A549 (cell line): ENCODE measurements around the gene SPTBN5.

ENCODE experiments used
- CHD2 ChIP-seq: fragments of 150-350 bp; IDR thresholded peaks from 2 replicates; pipeline ENCODE4 v1.6.1; 2014; ENCODE audit warnings: low read length; ENCODE audit not compliant: partially characterized antibody
- SMC3 ChIP-seq: fragments of >200 bp; sonication (Bioruptor Twin); formaldehyde crosslinking; IDR thresholded peaks from 3 replicates; pipeline ENCODE4 v1.6.1; 2018; ENCODE audit warnings: inconsistent platforms

- no peak for TF ChIP-seq CHD2
- no peak for TF ChIP-seq SMC3
Measured at GRCh38 chr15:41851755-41852370, 42.0 kb downstream of the SPTBN5 start.
